WI38 (cell line): Measurements from ENCODE around the gene CADPS2.

Experiments
- H3K4me3 ChIP-seq: 2 replicates; pipeline ENCODE4 v1.5.1; 2011; ENCODE audit warnings: low read depth, mild to moderate bottlenecking, control low read depth, low read length
- TF ChIP-seq, protein P1 (sequence below): IDR thresholded peaks from 2 replicates; pipeline ENCODE4 v1.5.1; 2012; ENCODE audit warnings: low read depth, mild to moderate bottlenecking, control low read depth, low read length

Gene CADPS2

DNA sequence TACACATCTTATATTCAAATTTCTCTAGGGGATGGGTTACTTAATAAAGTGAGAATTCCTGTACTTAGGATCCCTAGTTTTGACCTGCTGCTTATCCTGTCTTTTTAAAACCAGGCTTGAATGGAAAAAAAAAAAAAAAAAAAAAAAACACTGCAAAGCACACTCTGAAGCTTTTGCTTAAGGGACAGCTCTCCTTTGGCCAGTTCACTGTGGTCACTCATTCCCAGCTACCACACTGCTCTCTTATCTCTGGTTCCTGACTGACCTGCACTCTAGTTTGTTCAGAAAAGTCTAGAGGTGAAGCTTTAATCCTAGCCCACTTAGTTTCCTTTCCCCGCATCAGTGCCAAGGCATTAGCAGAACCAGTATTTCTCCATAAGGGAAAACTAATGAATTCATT, 82.4 kb downstream of the CADPS2 start:
- TF ChIP-seq, protein P1, sequence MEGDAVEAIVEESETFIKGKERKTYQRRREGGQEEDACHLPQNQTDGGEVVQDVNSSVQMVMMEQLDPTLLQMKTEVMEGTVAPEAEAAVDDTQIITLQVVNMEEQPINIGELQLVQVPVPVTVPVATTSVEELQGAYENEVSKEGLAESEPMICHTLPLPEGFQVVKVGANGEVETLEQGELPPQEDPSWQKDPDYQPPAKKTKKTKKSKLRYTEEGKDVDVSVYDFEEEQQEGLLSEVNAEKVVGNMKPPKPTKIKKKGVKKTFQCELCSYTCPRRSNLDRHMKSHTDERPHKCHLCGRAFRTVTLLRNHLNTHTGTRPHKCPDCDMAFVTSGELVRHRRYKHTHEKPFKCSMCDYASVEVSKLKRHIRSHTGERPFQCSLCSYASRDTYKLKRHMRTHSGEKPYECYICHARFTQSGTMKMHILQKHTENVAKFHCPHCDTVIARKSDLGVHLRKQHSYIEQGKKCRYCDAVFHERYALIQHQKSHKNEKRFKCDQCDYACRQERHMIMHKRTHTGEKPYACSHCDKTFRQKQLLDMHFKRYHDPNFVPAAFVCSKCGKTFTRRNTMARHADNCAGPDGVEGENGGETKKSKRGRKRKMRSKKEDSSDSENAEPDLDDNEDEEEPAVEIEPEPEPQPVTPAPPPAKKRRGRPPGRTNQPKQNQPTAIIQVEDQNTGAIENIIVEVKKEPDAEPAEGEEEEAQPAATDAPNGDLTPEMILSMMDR = no peak
- no peak overlapping the region for H3K4me3 ChIP-seq

DNA sequence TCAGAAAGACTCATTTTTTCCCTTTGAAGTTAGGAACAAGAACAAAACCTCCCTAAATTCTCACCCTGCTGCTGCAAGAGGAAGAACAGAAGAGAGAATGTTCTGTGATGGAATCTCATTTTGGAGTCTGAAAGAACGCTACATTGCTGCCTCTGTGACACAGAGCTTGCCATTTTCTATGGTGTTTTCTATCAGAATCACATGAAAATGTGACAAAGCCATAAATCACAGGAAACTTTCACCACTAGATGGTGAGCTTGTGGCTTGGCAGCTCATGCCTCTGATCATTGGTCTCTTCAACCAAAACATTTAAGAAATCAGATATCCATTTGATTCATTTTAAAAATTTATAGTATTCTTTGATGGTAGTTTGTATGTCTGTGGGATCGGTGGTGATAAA, 82.9 kb downstream of the CADPS2 start:
- TF ChIP-seq, protein P1 = no peak
- no peak overlapping the region for H3K4me3 ChIP-seq

DNA sequence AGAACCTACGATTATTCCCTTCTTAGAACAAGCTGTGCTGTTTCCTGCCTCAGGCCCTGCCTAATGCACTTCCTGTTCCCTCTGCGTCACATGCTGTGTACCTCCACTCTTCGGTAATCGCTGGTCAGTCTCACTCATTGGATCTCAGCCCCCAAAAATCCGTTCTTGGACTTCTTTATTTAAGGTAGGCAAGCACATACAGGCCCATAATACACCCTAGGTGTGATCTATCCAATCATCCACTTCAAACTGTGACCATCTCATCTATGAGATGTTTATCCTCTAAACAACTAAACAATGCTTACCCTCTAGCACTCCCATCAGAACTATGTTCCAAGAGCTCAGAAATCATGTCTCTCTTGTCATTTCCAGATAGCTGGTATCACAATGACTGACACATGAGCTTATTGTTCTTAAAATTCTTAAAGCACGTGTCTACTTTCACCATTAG, 83.9 kb downstream of the CADPS2 start:
- H3K4me3 ChIP-seq = no peak overlapping the region
- TF ChIP-seq, protein P1 = no peak

DNA sequence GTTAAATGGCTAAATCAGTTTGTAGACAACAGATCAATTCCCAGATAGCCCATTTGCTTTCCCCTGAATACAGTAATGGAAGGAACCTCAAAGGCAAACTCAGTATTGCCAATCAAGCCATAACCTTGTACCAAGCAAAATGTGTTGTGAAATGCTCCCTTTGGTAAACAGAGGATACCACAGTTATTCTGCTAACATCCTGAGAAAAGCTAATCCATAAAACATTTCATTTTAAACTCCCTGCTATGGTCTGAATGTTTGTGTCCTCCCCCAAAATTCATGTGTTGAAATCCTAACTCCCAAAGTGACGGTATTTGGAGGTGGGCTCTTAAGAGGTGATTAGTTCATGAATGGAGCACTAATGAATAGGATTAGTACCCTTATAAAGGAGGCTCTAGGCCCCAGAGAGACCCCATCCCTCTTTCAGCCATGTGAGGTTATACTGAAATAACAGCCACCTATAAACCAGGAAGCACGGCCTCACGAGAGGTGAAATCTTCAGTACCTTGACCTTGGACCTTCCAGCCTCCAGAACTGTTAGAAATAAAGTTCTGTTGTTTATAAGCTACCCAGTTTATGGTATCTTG, 94.2 kb downstream of the CADPS2 start:
- TF ChIP-seq, protein P1 = no peak
- H3K4me3 ChIP-seq = no peak overlapping the region

DNA sequence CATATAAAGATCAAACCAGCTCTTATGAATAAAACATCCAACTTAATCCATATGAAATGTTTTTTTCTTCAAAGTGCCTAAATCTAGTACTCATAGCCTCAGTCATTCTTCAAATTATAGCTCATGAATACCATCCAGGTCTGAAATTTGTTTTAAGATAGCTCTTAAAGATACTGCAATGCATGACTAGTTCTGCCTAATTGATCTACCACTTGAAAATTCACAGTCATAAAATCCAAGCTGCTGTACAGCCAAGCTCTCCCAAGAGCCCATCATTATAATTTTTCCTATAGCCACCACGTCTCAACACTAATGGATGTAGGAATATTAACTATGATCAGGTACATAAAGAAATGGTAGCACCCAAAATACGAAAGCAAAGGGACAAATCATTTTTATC, 95.7 kb downstream of the CADPS2 start:
- TF ChIP-seq, protein P1 = no peak

DNA sequence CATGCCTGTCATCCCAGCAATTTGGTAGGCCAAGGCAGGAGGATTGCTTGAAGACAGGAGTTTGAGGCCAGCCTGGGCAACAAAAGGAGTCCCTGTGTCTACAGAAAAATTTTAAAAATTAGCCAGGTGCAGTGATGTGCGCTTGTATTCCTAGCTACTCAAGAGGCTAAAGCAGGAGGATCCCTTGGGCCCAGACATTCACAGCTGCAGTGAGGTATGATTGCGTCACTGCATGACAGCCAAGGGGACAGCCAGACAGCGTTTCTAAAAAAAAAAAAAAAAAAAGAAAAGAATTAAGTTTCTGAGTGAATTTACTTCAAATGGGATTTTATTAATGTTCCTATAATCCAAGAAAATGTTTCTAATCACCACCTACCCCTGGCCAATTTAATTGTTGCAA, 96.1 kb downstream of the CADPS2 start:
- TF ChIP-seq, protein P1 = no peak
- no peak overlapping the region for H3K4me3 ChIP-seq

More for the DNA sequence above, 95.7 kb downstream of the CADPS2 start:
- H3K4me3 ChIP-seq = no peak overlapping the region

DNA sequence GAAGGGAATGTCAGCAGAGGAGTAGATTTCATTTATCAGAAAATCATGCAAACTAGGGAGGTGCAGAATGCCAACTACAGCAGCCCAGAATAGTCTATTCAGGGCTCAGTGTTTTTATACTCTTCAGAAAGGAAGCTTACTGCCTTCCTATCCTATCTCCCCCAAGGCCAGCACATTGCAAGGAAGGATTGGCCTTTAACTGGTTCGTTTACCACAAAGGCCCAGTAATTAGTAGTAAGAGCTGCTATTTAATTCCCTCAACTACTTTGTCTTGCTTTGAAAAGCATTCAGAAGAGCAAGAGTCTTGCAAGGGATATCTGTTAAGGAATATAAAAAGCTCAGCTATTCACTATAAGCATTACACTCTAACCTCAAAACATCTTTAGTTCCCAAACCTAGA, 97.1 kb downstream of the CADPS2 start:
- H3K4me3 ChIP-seq = no peak overlapping the region
- TF ChIP-seq, protein P1 = no peak
